MM.1S (cell line): ENCODE data around the gene MTM1.

Experiments used
- DNase-seq: peaks from one replicate; pipeline ENCODE4 v3.0.0-alpha.2; 2015
- H2AFZ ChIP-seq: fragments of 300-600 bp; sonication (generic); 2 replicates; pipeline ENCODE4 v1.6.0; 2016; ENCODE audit warnings: antibody characterized with exemption, low read length
- H3F3A ChIP-seq: fragments of 300-600 bp; sonication (generic); 2 replicates; pipeline ENCODE4 v1.6.1; 2016; ENCODE audit warnings: mild to moderate bottlenecking, antibody characterized with exemption, low read length, moderate library complexity, mixed read lengths; ENCODE audit not compliant: insufficient read depth
- H3K27ac ChIP-seq: fragments of 300-600 bp; sonication (generic); 2 replicates; pipeline ENCODE4 v1.5.1; 2016; ENCODE audit warnings: mild to moderate bottlenecking, low read length
- H3K27me3 ChIP-seq: fragments of 300-600 bp; sonication (generic); replicated peaks from 2 replicates; pipeline ENCODE4 v1.6.0; 2016; ENCODE audit warnings: low read length; ENCODE audit not compliant: insufficient read depth
- H3K36me3 ChIP-seq: fragments of 300-600 bp; sonication (generic); replicated peaks from 2 replicates; pipeline ENCODE4 v1.6.1; 2016; ENCODE audit warnings: mild to moderate bottlenecking, low read length, mixed read lengths; ENCODE audit not compliant: insufficient read depth
- H3K4me1 ChIP-seq: fragments of 300-600 bp; sonication (generic); 2 replicates; pipeline ENCODE4 v1.6.1; 2016; ENCODE audit warnings: low read length, mixed read lengths
- H3K4me2 ChIP-seq: fragments of 300-600 bp; sonication (generic); 2 replicates; pipeline ENCODE4 v1.6.0; 2016; ENCODE audit warnings: low read depth, low read length
- H3K4me3 ChIP-seq: fragments of 300-600 bp; sonication (generic); 2 replicates; pipeline ENCODE4 v1.5.1; 2016; ENCODE audit warnings: low read length, mixed read lengths
- H3K79me2 ChIP-seq: fragments of 300-600 bp; sonication (generic); 2 replicates; pipeline ENCODE4 v1.6.1; 2016; ENCODE audit warnings: mixed run types, low read length, mixed read lengths
- H3K9ac ChIP-seq: fragments of 300-600 bp; sonication (generic); 2 replicates; pipeline ENCODE4 v1.6.1; 2016; ENCODE audit warnings: low read length, mixed read lengths
- H3K9me2 ChIP-seq: fragments of 300-600 bp; sonication (generic); replicated peaks from 2 replicates; pipeline ENCODE4 v1.6.1; 2016; ENCODE audit warnings: mild to moderate bottlenecking, low read length, mixed read lengths; ENCODE audit not compliant: insufficient read depth
- H3K9me3 ChIP-seq: fragments of 300-600 bp; sonication (generic); replicated peaks from 2 replicates; pipeline ENCODE4 v1.6.1; 2016; ENCODE audit warnings: mild to moderate bottlenecking, low read length, mixed read lengths; ENCODE audit not compliant: insufficient read depth
- H4K20me1 ChIP-seq: fragments of 300-600 bp; sonication (generic); 2 replicates; pipeline ENCODE4 v1.6.1; 2016; ENCODE audit warnings: mild to moderate bottlenecking, low read length, moderate library complexity, mixed read lengths; ENCODE audit not compliant: insufficient read depth
- CTCF ChIP-seq: fragments of 300-600 bp; sonication (generic); IDR thresholded peaks from 2 replicates; pipeline ENCODE4 v1.5.1; 2016; ENCODE audit warnings: antibody characterized with exemption, low read length, mixed read lengths
- EZH2 ChIP-seq: fragments of 300-600 bp; sonication (generic); optimal IDR thresholded peaks from 2 replicates; pipeline ENCODE3; 2017; ENCODE audit warnings: low read depth, mild to moderate bottlenecking, antibody characterized with exemption, low read length, mixed read lengths
- EZH2phosphoT487 ChIP-seq: fragments of 300-600 bp; sonication (generic); IDR thresholded peaks from 2 replicates; pipeline ENCODE4 v1.6.1; 2018; ENCODE audit warnings: antibody characterized with exemption, low read length

Gene MTM1

GRCh38 chrX:150544835-150545770, 23.3 kb upstream of the MTM1 start:
- H3K4me2 ChIP-seq, result no peak overlapping the region
- H3K27me3 ChIP-seq, result no peaks in the 10 kb centered on the region
- H3K36me3 ChIP-seq, result no peaks in the 10 kb centered on the region
- H3K9me2 ChIP-seq, result no peaks in the 10 kb centered on the region
- TF ChIP-seq EZH2phosphoT487, result no peak
- TF ChIP-seq CTCF, result no peak
- no peak for TF ChIP-seq EZH2
- H4K20me1 ChIP-seq, result no peaks in the 10 kb centered on the region
- no peaks in the 10 kb centered on the region for H3K4me1 ChIP-seq
- no peak for DNase-seq
- H3K27ac ChIP-seq, result no peak overlapping the region
- H3K9me3 ChIP-seq, result no peaks in the 10 kb centered on the region
- H3F3A ChIP-seq, result no peaks in the 10 kb centered on the region
- no peak overlapping the region for H3K9ac ChIP-seq
- H2AFZ ChIP-seq, result no peak overlapping the region
- no peaks in the 10 kb centered on the region for H3K79me2 ChIP-seq
- no peak overlapping the region for H3K4me3 ChIP-seq

GRCh38 chrX:150546711-150547153, 21.7 kb upstream of the MTM1 start:
- H3K27me3 ChIP-seq, result no peaks in the 10 kb centered on the region
- no peak for TF ChIP-seq CTCF
- no peak for TF ChIP-seq EZH2phosphoT487
- no peak for TF ChIP-seq EZH2
- no peaks in the 10 kb centered on the region for H3K79me2 ChIP-seq
- H3K36me3 ChIP-seq, result no peaks in the 10 kb centered on the region
- no peak overlapping the region for H3K4me3 ChIP-seq
- H3K4me1 ChIP-seq, result no peaks in the 10 kb centered on the region
- DNase-seq, result no peak
- H2AFZ ChIP-seq, result no peak overlapping the region
- no peak overlapping the region for H3K4me2 ChIP-seq
- H3K9me3 ChIP-seq, result no peaks in the 10 kb centered on the region
- H3K27ac ChIP-seq, result no peak overlapping the region
- H3K9ac ChIP-seq, result no peak overlapping the region
- no peaks in the 10 kb centered on the region for H3F3A ChIP-seq
- H4K20me1 ChIP-seq, result no peaks in the 10 kb centered on the region
- no peaks in the 10 kb centered on the region for H3K9me2 ChIP-seq

- Histone ChIP-seq H3K4me2 (peak overlapping the region; percentile 68), H3K27me3 (no peaks in the 10 kb centered on the region), H3K4me3 (peak overlapping the region; percentile 52; the same call in 1 of the 2 replicates), H3K36me3 (no peaks in the 10 kb centered on the region), H3K9ac (peak overlapping the region; percentile 38; the same call in 1 of the 2 replicates), H3F3A (no peaks in the 10 kb centered on the region), H3K9me2 (no peaks in the 10 kb centered on the region), H2AFZ (peak overlapping the region; percentile 86), H3K9me3 (no peaks in the 10 kb centered on the region), H3K27ac (no peak overlapping the region), H4K20me1 (no peaks in the 10 kb centered on the region), H3K4me1 (no peaks in the 10 kb centered on the region), H3K79me2 (no peaks in the 10 kb centered on the region)
- DNase-seq, result peak; percentile 50
- TF ChIP-seq EZH2, result no peak
- TF ChIP-seq CTCF, result no peak
- TF ChIP-seq EZH2phosphoT487, result no peak
Measured at GRCh38 chrX:150547375-150548115, 20.9 kb upstream of the MTM1 start.
